ENCODE results near the gene CSNK2A2. TPM values are rescaled to one million over a fixed set of nuclear protein-coding genes. Genes with fewer than 3 reads are reported as not detected.

Gene CSNK2A2
- 44.9 TPM for total RNA-seq

DNA sequence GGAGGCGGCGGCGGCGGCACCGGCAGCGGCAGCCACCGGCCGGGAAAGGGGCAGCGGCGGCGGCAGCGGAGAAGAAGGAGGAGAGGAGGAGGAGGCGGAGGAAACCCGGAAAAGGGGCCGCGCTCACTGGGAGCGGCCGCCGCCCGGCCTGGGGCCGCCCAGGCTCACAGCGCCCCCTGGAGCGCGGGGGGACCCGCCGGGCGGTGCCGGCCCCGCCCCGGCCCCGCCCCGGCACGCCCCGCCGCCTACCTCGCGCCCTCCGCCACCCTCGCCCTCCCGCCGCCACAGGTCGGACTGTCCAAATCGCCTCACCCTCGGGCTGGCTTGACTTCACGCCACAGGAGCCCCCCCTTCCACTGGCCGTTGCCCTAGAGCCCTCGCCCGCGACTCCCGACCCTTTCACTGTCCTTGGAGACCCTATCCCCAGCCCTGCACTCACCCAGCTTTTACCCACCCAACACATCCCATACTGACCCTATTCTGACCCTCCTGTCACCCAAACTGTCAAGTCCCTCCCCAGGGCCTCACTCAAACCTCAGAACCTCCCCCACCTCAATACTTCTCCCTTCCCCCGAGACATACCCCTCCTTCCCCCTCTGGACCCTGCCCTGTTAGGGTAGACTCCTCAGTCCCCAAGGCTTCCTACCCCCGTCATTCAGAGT lies at the start of gene CSNK2A2:
CSNK2A2 (minus strand) TSS at position 85 of the 662 bp plus-strand sequence. CDS start 370 bp downstream, outside the sequence.
- peak; percentile 82 for DNase-seq

DNA sequence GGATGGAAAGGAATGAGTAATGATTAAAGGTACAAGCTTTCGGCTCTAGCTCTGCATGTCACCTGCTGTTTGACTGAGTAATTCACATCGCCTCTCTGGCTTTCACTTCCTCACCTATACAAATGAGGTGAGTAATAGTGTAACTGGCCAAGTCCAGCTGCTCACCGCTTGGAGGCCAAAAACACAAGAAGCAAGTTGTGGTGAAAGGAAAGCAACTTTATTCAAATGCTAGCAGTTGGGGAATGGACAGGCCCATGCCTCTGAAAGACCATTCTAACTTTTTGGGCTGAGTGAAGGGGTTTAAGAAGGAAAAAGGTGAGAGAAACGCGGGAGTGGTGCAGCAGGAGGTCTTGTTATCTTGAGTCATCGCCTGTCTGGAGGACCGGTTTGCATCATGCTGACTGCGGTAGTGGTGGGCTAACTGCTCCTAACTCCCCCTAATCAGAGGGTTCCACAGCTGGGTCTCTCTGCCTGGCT lies 45.7 kb upstream of the CSNK2A2 start:
- DNase-seq: no peak

DNA sequence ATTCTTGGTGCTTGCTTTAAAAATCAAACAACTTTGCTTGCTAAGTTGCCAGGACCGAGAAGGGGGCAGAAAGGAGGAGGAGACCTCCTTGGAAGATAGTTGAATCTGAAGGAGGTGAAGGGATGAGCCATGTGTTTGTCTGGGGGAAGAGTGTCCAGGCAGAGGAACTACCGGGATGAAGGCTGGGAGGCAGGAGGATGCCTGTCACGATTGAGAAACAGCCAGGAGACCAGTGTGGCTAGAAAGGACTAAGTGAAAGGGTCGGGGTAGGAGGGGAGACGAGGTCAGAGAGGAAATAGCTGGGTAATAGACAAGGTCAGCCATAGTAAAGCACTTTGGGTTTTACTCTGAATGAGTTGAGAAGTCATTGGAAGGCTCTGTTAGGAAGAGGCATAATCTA lies 38.9 kb upstream of the CSNK2A2 start:
- no peak for DNase-seq

DNA sequence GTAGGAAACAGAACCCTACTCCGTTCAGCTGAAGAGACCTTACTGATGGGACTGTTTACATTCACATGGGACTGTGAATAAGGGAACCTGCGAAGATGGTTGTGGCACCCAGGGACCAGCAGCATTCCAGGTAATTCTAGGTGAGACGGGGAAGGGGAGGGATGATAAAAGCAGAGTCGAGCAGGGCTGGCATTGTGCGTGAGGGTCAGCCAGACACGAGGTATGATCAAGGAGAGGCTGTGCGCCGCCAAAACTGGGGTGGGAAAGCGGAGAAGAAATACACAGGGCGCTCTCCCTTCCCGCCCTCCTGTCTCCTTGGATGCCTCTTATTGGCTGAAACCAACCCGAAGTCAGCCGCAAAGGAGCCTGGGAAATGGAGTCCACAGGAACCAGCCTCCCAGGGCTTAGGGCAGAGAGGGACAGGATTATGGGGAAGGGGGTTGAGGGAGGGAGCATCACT lies 38.4 kb upstream of the CSNK2A2 start:
- DNase-seq: peak; percentile 77

DNA sequence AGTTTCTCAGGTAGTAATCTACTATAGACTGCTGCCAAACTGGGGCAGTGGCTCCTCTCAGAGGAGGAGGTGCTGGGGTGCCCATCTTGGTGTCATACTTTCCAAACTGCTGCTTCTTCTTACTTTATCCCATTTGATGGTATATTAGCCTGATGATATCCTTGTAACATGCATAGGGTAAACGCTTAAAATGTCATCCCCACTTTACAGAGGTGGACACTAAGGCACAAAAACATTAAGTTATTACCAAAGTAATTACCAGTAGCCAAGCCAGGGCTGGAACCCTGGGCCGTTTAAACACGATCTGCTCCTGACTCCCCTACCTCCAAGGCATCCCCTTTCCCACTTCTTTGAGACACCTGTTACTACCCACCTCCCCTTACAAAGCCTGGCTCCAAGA lies 37.8 kb upstream of the CSNK2A2 start:
- no peak for DNase-seq

DNA sequence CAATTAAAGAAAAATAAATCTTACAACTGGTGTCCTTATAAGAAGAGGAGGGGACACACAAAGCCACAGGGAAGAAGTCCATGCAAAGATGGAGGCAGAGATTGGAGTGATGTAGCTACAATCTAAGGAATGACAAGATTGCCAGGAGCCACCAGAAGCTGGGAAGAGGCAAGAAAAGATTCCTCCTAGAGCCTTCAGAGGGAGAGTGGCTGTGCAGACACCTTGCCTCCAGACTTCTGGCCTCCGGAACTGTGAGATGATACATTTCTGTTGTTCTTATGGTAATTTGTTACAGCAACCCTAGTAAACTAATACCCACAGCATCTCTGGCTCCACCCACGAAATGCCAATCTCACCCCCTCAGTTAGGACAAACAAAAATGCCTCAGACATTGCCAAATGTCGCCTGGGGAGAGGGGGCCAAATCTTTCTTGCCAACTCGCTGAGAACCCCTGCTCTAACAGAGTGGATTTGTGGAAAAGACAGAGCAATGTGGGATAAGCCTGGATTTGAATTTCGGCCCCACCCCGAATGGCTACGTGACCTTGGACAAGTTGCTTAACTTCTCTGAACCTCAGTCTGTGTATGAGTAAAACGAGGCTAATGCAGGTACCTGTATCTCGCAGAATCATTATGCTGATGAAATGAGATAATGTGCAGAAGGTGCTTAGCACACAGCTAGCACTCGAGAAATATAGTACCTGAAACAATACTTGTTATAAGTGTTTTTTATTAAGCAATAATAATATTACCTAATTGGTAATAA lies 37.1 kb upstream of the CSNK2A2 start:
- no peak for DNase-seq

DNA sequence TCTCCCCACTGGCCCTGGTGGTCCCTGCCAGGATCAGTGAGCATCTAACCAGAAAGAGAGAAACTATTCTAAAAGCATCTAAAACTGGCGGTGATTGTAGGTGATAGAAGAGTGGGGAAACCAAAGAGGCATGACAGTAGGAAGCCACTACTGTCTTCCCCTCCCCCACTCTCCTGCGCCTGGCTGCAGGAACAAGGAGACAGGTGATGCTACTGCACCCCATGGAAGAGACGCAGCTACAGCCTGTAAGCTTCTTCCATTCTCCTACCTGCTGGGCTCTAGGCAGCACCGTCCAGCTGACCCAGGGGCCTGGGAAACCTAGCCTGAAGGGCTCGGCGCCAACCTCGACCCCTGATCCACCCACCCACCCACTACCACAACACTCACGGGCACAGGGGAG lies 32.4 kb upstream of the CSNK2A2 start:
- no peak for DNase-seq

DNA sequence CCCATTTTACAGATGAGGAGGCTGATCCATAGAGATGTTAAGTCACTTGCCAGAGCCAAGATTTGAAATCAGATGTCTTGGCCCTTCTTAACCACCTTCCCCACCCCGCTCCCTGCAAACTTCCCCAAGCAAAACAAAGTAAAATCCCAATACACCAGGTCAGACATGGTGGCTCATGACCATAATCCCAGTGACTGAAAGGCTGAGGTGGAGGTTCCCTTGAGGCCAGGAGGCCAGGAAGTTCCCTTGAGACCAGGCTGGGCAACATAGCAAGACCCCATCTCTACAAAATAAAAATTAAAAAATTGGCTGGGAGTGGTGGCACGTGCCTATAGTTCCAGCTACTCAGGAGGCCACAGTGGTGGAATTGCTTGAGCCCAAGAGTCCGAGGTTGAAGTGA lies 28.9 kb upstream of the CSNK2A2 start:
- DNase-seq: no peak

DNA sequence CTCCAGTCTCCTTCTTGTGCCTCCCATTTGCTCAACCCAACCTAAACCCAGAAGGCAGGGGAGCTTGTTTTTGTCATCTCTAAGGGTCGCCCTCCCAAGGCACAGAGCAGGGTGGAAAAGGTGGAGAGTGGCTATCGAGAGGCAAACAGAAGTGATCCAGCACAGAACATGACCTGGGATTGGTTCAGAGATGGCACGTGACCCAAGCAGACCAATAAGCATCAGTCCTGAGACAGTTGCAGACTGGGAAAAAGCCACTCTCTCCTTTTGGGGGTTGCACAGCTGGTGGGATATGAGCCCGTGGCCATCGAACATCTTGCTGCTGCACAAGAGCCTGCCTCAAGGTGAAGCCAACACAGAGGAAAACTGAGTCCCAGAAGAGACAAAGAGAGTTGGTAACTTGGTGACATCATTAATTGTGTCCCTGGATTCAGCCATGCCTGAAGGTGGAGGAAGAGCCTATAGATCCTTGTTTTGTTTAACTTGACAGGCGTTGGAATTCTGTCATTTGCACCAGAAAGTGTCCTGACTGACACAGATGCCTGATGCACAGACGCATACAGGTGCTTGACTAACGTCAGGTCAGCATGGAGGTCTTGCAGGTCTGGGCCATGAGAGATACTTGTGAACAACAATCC lies 28.2 kb upstream of the CSNK2A2 start:
- no peak for DNase-seq

DNA sequence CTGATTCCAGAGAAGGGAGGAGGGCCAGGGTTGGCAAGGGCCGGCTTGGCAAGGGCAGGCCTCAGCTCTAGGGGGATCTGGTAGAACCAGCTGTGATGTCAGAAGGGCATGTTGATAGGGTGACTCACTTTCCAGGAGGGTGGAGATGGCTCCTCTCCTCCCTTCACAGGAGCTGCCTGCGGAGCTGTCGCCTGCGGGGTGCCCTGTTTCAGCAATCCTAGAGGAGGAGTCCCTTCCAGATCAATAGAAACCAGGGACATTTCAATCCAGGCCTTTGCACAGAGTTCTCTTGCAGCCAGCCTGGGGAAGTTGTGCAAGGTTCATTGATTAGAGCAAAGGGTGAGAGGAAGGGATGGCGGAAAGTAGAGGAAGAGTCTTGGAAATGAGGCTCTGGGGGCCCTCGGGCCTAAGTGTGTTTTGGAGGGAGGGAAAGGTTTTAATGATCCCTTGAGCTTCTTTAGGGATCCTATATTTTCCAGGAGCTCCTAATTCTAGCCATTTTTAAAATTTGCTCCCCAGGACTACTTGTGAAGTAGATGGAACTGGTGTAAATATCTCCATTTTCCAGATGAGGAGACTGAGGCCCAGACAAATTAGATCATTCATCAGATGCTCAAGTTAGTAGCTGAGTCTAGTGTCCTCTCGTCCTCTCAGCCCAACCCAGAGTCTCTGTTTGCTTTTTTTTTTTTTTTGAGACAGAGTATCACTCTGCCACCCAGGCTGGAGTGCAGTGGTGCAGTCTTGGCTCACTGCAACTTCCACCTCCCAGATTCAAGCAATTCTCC lies 24.8 kb upstream of the CSNK2A2 start:
- DNase-seq: no peak

DNA sequence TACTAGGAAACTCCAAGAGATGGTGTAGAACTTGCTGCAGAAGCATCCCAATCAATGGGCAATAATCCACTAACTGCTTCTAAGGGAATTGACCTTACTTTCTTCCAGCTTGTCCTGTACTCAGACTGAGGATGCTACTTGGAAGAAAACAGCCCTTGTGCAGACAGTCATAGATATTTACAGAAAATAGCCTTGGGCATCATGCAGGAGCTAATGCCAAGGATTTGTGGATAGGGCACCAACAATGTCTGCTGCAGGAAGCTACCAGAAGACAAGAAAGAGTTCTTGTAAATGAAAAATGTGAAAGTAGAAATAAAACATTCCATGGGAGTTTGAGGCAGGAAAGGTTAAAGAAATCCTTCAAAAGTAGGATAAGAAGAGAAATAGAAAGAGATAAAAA lies 21.5 kb upstream of the CSNK2A2 start:
- DNase-seq: no peak

DNA sequence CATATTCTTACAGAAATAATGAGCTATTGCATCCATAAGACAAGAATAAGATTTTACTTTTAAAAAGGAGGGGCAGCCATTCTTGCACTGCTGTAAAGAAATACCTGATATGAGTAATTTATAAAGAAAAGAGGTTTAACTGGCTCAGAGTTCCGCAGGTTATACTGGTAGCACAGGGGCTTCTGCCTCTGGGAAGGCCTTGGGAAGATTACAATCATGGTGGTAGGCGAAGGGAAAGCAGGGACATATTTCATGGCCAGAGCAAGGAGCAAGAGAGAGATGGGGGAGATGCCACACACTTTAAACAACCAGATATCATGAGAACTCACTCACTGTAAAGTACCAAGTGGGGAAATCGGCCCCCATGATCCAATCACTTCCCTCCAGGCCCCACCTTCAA lies 20.9 kb upstream of the CSNK2A2 start:
- no peak for DNase-seq

DNA sequence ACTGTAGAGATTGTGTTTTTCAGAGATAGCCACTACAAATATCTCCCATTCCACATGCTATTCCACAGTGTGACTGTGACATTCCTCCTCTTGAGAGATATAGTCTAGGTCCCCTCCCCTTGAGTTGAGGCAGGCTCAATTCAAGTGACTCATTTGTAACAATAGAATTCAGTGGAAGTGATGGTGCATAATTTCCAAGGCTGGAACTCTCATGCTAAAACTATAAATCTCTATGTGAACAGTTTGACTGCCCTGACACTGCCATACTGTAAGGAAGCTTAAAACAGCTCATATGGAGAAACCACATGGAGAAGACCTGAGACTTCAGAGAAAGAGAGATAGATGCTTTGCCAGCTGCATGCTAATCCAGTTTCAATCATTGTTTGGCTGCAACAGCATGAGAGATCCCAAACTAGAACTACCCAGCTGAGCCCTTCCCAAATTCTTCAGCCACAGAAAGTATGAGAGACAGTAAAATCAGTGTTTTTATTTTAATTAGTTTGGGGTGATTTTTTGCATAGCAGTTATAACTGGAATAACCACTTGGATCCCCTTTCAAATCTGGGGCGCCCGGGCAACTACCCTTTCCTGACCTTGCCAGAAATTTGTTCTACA lies 19.5 kb upstream of the CSNK2A2 start:
- no peak for DNase-seq

DNA sequence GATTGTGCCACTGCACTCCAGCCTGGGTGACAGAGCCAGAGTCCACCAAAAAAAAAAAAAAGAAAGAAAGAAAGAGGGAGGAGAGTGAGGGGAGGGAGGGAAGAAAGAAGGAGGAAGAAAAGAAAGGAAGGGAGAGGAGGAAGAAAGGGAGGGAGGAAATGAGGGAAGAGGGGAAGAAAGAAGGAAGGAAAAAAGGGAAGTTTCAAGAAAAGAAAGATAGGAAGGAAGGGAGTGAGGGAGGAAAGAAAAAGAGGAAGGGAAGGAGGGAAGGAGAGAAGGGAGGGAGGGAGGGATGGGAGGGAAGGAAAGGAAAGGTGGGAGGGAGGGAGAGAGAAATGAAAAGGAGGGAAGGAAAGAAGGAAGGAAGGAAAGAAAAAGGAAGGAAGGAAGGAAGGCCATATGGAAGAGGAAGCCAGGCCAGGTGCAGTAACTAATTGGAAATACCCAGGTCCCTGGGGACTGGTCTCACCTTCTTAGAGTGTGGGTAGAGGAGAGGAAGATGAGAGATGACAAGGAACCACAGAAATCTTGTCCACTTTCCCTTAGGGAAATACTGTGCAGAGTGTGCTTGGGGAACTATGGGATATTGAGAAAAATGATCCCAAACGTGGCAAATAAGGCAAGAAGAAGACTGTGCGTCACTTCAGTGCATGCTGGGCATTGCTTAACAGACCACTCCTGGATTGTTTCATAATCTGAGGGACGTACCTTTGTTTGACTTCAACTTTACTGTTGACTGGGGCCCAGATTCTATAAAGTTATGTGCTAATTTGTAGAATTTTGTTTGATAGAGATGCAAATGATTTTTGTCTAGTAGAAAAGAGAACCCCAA lies 15.1 kb upstream of the CSNK2A2 start:
- DNase-seq: no peak

DNA sequence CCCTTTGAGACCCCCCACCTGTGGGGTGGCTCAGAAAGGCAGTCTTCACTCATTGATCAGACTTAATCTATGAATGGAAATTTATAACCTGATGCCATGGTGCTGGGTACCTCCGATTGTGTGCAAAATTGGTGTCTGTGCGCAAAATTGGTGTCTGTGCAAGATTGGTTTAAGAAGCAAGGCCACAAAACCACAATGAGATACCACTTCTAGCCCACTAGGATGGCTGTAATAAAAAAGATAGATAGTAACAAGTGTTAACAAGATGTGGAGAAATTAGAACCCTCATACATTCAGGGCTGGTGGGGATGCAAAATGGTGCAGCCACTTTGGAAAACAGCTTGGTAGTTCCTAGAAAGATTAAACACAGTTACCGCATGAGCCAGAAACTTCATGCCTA lies 13.9 kb upstream of the CSNK2A2 start:
- no peak for DNase-seq

DNA sequence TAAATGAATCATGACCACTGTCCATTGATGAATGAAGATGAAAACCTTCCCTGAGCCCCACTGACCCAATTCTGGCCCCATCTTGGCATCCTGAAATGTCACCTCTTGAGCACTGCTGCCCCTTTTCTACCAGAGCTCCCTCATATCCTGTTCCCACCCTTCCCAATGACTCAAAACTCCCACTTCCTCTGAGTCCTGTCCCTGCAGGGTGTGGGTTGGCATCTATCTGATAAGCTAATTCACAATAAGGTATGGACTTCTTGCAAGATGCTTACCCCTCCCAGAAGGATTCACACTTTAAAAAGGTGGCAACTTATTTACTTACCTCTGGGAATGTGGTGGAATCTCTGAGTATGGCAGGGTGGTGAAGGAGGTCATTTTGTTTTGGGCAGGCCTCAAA lies 13.3 kb upstream of the CSNK2A2 start:
- no peak for DNase-seq

DNA sequence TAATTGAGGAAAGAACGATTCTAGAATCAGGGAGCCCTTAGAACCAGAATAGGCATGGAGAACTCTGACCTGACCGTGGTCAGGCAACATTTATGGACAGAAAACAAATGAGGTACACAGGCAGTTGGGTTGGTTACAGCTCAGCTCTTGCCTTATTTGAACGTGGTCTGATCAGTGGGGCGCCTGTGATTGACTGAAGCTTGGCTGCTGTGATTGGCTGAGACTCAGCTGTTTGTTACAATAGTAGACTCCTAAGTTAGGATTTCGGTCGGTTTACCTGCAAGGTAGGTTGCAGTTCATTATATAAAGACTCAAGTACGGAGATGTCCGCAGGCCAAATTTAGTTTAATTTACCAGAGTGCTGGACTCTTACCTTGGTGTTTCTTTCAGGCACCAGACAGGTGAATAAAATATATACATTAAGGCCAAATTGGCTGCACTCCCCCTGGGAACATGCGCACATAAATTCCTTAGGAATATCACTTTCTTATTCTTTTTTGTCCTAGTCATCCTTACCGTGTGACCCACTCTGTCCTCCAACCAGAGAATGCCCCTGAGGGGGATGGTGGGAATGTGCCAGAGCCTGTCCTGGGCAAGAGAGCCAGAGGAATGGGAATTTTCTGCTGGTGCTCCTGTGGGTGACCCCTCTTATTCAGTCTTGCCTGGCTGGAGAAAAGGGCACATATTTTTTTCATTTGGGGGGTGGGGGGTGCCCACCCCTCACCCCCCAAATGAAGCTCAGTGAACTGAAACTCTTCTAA lies 7.5 kb upstream of the CSNK2A2 start:
- DNase-seq: no peak

DNA sequence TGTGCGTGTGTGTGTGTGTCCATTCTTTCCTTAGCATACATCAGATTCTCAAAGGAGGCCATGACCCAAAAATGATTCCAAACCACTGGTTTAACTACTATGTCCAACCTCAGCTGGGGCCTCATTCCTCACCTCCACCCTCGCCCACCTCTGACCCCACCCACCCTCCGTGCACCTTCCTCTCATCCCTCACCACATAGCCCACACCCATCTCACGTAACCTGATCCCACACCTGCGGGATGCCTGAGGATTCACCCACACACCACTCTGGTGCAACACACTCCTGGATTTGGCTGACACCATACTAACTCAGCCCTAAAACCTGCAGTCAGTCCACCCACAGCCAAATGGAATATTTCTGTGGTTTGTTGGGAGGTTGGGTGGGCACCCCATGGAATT lies 3.3 kb upstream of the CSNK2A2 start:
- no peak for DNase-seq

DNA sequence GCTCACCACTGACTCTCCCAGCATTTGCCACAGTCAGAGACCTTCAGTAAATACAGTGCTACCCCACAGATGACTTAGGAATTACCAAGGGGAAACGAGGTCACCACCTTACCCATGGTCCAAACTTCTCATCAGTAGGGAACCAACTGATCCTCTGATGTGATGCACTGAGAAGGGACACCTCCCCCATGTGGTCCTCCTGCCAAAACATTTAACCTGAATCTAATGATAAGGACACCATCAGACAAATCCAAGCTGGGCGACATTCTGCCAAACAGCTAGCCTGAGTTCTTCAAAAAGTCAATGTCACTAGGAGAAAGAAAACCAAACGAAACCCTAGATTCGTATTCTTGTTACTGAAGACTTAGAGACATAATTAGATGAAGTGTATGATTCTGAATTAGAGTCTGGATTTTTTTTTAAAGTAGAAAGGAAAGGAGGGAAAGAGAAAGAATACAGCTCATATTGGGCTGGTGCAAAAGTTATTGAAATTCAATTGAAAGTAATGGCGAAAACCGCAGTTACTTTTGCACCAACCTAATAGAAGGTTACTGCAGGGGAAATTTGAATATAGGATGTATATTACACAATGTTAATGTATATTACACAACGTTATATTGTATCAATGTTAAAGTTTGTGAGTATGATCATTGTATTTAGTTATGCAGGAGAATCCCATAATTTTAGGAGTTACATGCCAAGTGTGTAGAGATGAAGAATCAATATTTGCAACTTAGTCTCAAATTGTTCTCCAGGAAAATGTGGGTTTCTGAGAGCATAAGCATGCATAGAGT lies 2.3 kb upstream of the CSNK2A2 start:
- DNase-seq: no peak
